ENCODE measurements around the gene CAPN5. TPM values are rescaled to one million over a fixed set of nuclear protein-coding genes. Genes with fewer than 3 reads are reported as not detected.
A peak's percentile ranks its signal among the peaks of the same experiment; 100 is the strongest.

CAPN5 gene
- total and polyA plus RNA-seq, 2 experiments from 2014 or later = 18.3 to 22.4 TPM

- Histone ChIP-seq H3F3A (ENCODE audit: insufficient read depth) (no peaks in the 10 kb centered on the region), H2AFZ (peak within 1 kb of the TSS; percentile 76), H3K79me2 (ENCODE audit: insufficient read depth) (no peaks in the 10 kb centered on the region), H3K4me1 (ENCODE audit: insufficient read depth) (peaks cover 4% of the 10 kb centered on the region; the same call in 1 of the 2 replicates), H3K9me2 (ENCODE audit: insufficient read depth) (no peaks in the 10 kb centered on the region), H3K4me3 (peak within 1 kb of the TSS; percentile 73), H3K27me3 (replicated peaks; ENCODE audit: insufficient read depth) (no peaks in the 10 kb centered on the region), H3K9me3 (ENCODE audit: low read depth) (no peaks in the 10 kb centered on the region), H3K36me3 (ENCODE audit: low read depth) (no peaks in the 10 kb centered on the region), H3K27ac (no peak within 1 kb of the TSS), H3K9ac (peak within 1 kb of the TSS; percentile 22), H3K4me2 (ENCODE audit: unreplicated experiment) (peak within 1 kb of the TSS; percentile 86), H4K20me1 (ENCODE audit: insufficient read depth) (no peaks in the 10 kb centered on the region)
- in situ Hi-C loops (cut with MboI) = loop anchor here (10.0 kb wide), 1 partner anchor 427 kb away; no protein-coding TSS in a partner anchor
- no peak for TF ChIP-seq EZH2 (IDR thresholded peaks at IDR 0.05; ENCODE audit: insufficient read depth, poor library complexity, severe bottlenecking)
- TF ChIP-seq EZH2phosphoT487 (IDR thresholded peaks at IDR 0.05; ENCODE audit: insufficient read depth, low read depth) = no peak
- peak; percentile 47 for DNase-seq
- 9 to 17% methylated on average over 18 to 19 of the region's 20 CpGs for WGBS, 2 experiments (ENCODE audit: low coverage in 1 of 2, low lambda C conversion rate in 2 of 2, missing lambda C conversion rate in 2 of 2)
Measured at GRCh38 chr11:77127920-77128691, 61.3 kb downstream of the CAPN5 start, which contains the start of gene MYO7A. MYO7A (plus strand) TSS chr11:77128246; CDS start chr11:77130635, 2,389 bp downstream.

- no peak overlapping the region for H3K4me2 ChIP-seq (ENCODE audit: unreplicated experiment)
- no peak overlapping the region for H3K4me3 ChIP-seq
- H3F3A ChIP-seq (ENCODE audit: insufficient read depth) = no peaks in the 10 kb centered on the region
- H3K9me3 ChIP-seq (ENCODE audit: low read depth) = no peaks in the 10 kb centered on the region
- H3K9me2 ChIP-seq (ENCODE audit: insufficient read depth) = no peaks in the 10 kb centered on the region
- no peaks in the 10 kb centered on the region for H4K20me1 ChIP-seq (ENCODE audit: insufficient read depth)
- H2AFZ ChIP-seq = no peak overlapping the region
- no peaks in the 10 kb centered on the region for H3K27me3 ChIP-seq (replicated peaks; ENCODE audit: insufficient read depth)
- in situ Hi-C loops (cut with MboI) = loop anchor here (10.0 kb wide), 1 partner anchor 426 kb away; no protein-coding TSS in a partner anchor
- H3K27ac ChIP-seq = no peak overlapping the region
- no peaks in the 10 kb centered on the region for H3K36me3 ChIP-seq (ENCODE audit: low read depth)
- H3K4me1 ChIP-seq (ENCODE audit: insufficient read depth) = peaks cover 4% of the 10 kb centered on the region; the same call in 1 of the 2 replicates
- 83 to 87% methylated on average over 11 of the region's 11 CpGs for WGBS, 2 experiments (ENCODE audit: low coverage in 1 of 2, low lambda C conversion rate in 2 of 2, missing lambda C conversion rate in 2 of 2)
- H3K9ac ChIP-seq = no peak overlapping the region
- no peak for DNase-seq
- H3K79me2 ChIP-seq (ENCODE audit: insufficient read depth) = no peaks in the 10 kb centered on the region
- no peak for TF ChIP-seq EZH2phosphoT487 (IDR thresholded peaks at IDR 0.05; ENCODE audit: insufficient read depth, low read depth)
- no peak for TF ChIP-seq EZH2 (IDR thresholded peaks at IDR 0.05; ENCODE audit: insufficient read depth, poor library complexity, severe bottlenecking)
Measured at GRCh38 chr11:77129069-77129841, 62.5 kb downstream of the CAPN5 start.

- H2AFZ ChIP-seq = no peak overlapping the region
- H3K27me3 ChIP-seq (replicated peaks; ENCODE audit: insufficient read depth) = no peaks in the 10 kb centered on the region
- H3K4me2 ChIP-seq (ENCODE audit: unreplicated experiment) = no peak overlapping the region
- peaks cover 4% of the 10 kb centered on the region; the same call in 1 of the 2 replicates for H3K4me1 ChIP-seq (ENCODE audit: insufficient read depth)
- no peaks in the 10 kb centered on the region for H3K36me3 ChIP-seq (ENCODE audit: low read depth)
- no peaks in the 10 kb centered on the region for H3F3A ChIP-seq (ENCODE audit: insufficient read depth)
- H3K9ac ChIP-seq = no peak overlapping the region
- no peak for DNase-seq
- TF ChIP-seq EZH2 (IDR thresholded peaks at IDR 0.05; ENCODE audit: insufficient read depth, poor library complexity, severe bottlenecking) = no peak
- TF ChIP-seq EZH2phosphoT487 (IDR thresholded peaks at IDR 0.05; ENCODE audit: insufficient read depth, low read depth) = no peak
- no peaks in the 10 kb centered on the region for H3K9me2 ChIP-seq (ENCODE audit: insufficient read depth)
- H3K4me3 ChIP-seq = no peak overlapping the region
- 81 to 85% methylated on average over 11 of the region's 11 CpGs for WGBS, 2 experiments (ENCODE audit: low coverage in 1 of 2, low lambda C conversion rate in 2 of 2, missing lambda C conversion rate in 2 of 2)
- H3K79me2 ChIP-seq (ENCODE audit: insufficient read depth) = no peaks in the 10 kb centered on the region
- H3K9me3 ChIP-seq (ENCODE audit: low read depth) = no peaks in the 10 kb centered on the region
- no peaks in the 10 kb centered on the region for H4K20me1 ChIP-seq (ENCODE audit: insufficient read depth)
- in situ Hi-C loops (cut with MboI) = loop anchor here (10.0 kb wide), 1 partner anchor 425 kb away; no protein-coding TSS in a partner anchor
- H3K27ac ChIP-seq = no peak overlapping the region
Measured at GRCh38 chr11:77129842-77130756, 63.3 kb downstream of the CAPN5 start.
